ENCODE data around the gene LY6G6F. TPM values are rescaled to one million over a fixed set of nuclear protein-coding genes. Genes with fewer than 3 reads are reported as not detected.

Gene LY6G6F
- total and polyA plus RNA-seq, 2 experiments from 2014 or later = not detected

- TF ChIP-seq ZNF462 (CRISPR knock-in tag; IDR thresholded peaks at IDR 0.05) (no peak), CTCF (conservative IDR thresholded peaks at IDR 0.05; ENCODE audit: low read depth in 2 of 2) (no peak), NANOG (IDR thresholded peaks at IDR 0.05; ENCODE audit: borderline replicate concordance) (no peak), EZH2 (IDR thresholded peaks at IDR 0.05; ENCODE audit: low read depth, unreplicated experiment) (no peak), EZH2phosphoT487 (IDR thresholded peaks at IDR 0.05; ENCODE audit: unreplicated experiment) (no peak), STAT1 (IDR thresholded peaks at IDR 0.05; ENCODE audit: unreplicated experiment) (no peak), ZNF114 (CRISPR knock-in tag; IDR thresholded peaks at IDR 0.05) (no peak), POLR2AphosphoS5 (IDR thresholded peaks at IDR 0.05; ENCODE audit: low read depth) (no peak), ETS1 (IDR thresholded peaks at IDR 0.05) (no peak), ZNF331 (CRISPR knock-in tag; IDR thresholded peaks at IDR 0.05; ENCODE audit: low read depth) (no peak), JUNB (IDR thresholded peaks at IDR 0.05; ENCODE audit: unreplicated experiment) (no peak), CREB1 (CRISPR knock-in tag; IDR thresholded peaks at IDR 0.05; ENCODE audit: low read depth) (no peak)
Measured at GRCh38 chr6:31719001-31719400, 12.3 kb downstream of the LY6G6F start (continued).
